Epithelial cell of proximal tubule (primary cell): ENCODE results near the gene LRFN3. TPM values are rescaled to one million over a fixed set of nuclear protein-coding genes. Genes with fewer than 3 reads are reported as not detected.

Source experiments
- DNase-seq: peaks from one replicate; pipeline ENCODE4 v3.0.0-alpha.2; 2011; ENCODE audit warnings: low read depth
- H3K4me3 ChIP-seq: 2 replicates; pipeline ENCODE4 v1.5.1; 2011; ENCODE audit warnings: low read depth, mild to moderate bottlenecking, low read length
- CTCF ChIP-seq: conservative IDR thresholded peaks from 2 replicates; pipeline ENCODE4 v1.5.1; 2012; ENCODE audit warnings: low read depth, mild to moderate bottlenecking, low read length
- total RNA-seq: library from RNA; depleted of rRNA; stranded (reverse); fragments of >200 nt; gene quantifications from 2 replicates; pipeline ENCODE4 v1.2.3, GENCODE V29; 2015

LRFN3 gene
- total RNA-seq, 1 donor from 2014 or later: 12.7 TPM

DNA sequence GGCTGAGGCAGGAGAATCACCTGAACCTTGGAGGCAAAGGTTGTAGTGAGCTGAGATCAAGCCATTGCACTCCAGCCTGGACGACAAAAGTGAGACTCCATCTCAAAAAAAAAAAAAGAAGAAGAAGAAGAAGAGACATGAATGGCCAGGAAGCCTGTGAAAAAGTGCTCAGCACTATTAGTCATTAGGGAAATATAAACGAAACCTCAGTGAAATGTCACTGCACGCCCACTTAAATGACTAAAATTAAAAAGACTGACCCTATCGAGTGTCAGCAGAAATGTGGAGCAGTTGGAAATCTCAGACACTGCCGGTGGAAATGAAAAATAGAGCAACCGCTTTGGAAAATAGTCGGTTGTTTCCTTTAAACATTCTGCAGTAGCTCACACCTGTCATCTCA lies 22.6 kb upstream of the LRFN3 start:
- H3K4me3 ChIP-seq: no peak overlapping the region
- DNase-seq: no peak
- TF ChIP-seq CTCF: no peak

DNA sequence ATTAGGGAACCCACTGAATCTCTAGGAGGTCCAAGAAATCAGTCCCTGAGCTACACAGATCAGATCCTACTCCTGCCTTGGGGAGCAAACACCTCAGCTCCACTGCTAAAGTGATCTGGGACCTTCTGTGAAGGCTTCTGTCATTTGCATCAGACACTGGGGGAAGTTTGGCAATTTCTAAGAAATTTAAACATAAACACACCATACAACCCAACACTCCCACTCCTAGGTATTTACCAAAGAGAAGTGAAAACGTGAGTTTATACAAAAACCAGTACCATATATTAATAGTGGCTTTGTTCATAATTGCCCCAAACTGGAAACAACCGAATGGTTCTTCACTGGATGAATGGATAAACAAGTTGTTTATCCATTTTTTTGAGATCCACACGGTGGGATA lies 20.7 kb upstream of the LRFN3 start:
- DNase-seq: no peak
- no peak for TF ChIP-seq CTCF
- no peak overlapping the region for H3K4me3 ChIP-seq

DNA sequence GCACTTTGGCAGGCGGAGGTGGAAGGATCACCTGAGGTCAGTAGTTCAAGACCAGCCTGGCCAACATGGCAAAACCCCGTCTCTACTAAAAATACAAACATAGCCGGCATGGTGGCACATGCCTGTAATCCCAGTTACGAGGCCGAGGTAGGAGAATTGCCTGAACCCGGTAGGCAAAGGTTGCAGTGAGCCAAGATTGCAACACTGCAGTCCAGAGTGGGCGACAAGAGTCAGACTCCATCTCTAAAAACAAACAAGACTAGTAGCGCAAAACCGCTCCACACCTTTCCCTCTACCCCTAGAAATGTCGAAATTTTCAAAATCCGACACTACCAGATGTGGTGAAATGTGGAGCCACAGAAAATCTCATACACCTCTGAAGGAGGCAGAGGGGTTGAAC lies 16.9 kb upstream of the LRFN3 start:
- no peak for TF ChIP-seq CTCF
- no peak overlapping the region for H3K4me3 ChIP-seq
- no peak for DNase-seq

- no peak for DNase-seq
- no peak overlapping the region for H3K4me3 ChIP-seq
- TF ChIP-seq CTCF: no peak
Measured at GRCh38 chr19:35921012-35921411, 15.2 kb upstream of the LRFN3 start.

GRCh38 chr19:35925501-35925900 lies 10.7 kb upstream of the LRFN3 start:
- no peak for TF ChIP-seq CTCF
- no peak for DNase-seq
- no peak overlapping the region for H3K4me3 ChIP-seq

- DNase-seq: no peak
Measured at GRCh38 chr19:35928507-35928906, 7.7 kb upstream of the LRFN3 start.

More at GRCh38 chr19:35928507-35928906, 7.7 kb upstream of the LRFN3 start:
- H3K4me3 ChIP-seq: no peak overlapping the region
- no peak for TF ChIP-seq CTCF
